Occipital lobe (tissue), 2 donors: ENCODE results near the gene AMY2B. TPM values are rescaled to one million over a fixed set of nuclear protein-coding genes. Genes with fewer than 3 reads are reported as not detected.
"Not testable (repeated sequence)": the region's sequence is repeated elsewhere in the genome, so short reads cannot be mapped to it uniquely, and the experiment has no call there.

Experiments
- DNase-seq: peaks from one replicate; lab custom pipeline; 2025; lab: John Stamatoyannopoulos, UW
- total RNA-seq: library from RNA; depleted of rRNA; stranded (reverse); fragments of >200 nt; gene quantifications from one replicate; pipeline ENCODE4 v1.2.3, GENCODE V29; 2014

AMY2B gene
- total RNA-seq, 1 donor from 2014 or later, result 201 TPM

DNA sequence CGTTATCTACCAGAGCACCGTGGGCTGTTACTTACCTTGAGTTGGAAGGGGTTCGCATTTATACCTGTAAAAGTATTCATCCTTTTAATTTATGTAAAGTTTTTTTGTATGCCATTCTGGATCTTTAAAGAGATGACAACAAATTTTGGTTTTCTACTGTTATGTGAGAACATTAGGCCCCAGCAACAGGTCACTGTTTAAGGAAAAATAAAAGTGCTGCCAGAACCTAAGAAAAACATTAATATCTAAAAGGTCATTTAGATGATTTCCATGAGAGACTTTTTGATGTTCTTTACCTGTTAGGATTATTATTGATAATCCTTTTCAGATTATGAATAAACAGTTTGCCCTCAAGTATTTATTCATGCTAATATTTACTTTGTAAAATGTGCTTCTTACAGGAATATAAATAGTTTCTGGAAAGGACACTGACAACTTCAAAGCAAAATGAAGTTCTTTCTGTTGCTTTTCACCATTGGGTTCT, 45.6 kb downstream of the AMY2B start, which contains the start of gene AMY2A:
Gene AMY2A, plus strand, starts transcription at position 434 of the 484 bp plus-strand sequence. Its CDS starts 14 bp downstream, at position 448.
- not testable (repeated sequence) for DNase-seq

GRCh38 chr1:103627436-103627835, 56.0 kb downstream of the AMY2B start:
- not testable (repeated sequence) for DNase-seq

Other genes starting within 250 kb of the AMY2B start
- 29.8 TPM for gene RNPC3, start 45.9 kb upstream of the AMY2B start, total RNA-seq
- gene AMY2A, start 45.8 kb downstream of the AMY2B start, total RNA-seq, result not detected
- not detected for gene AMY1A, start 84.2 kb downstream of the AMY2B start, total RNA-seq
- not detected for gene AMY1B, start 124.6 kb downstream of the AMY2B start, total RNA-seq
- not detected for gene AMY1C, start 178.3 kb downstream of the AMY2B start, total RNA-seq